H1 (cell line): ENCODE measurements around the gene EFCAB8.

Experiments used
- EGR1 ChIP-seq: IDR thresholded peaks from 2 replicates; pipeline ENCODE4 v1.6.1; 2011; ENCODE audit warnings: low read depth, low read length, borderline replicate concordance
- EP300 ChIP-seq, 2 experiments: IDR thresholded peaks; 1 replicate in 1 of 2; 2 replicates in 1 of 2; pipeline ENCODE4 v1.6.1; 2011 to 2012; ENCODE audit warnings: low read depth in 2 of 2, low read length in 2 of 2, mild to moderate bottlenecking in 2 of 2, borderline replicate concordance in 1 of 2, inconsistent platforms in 1 of 2, moderate library complexity in 1 of 2
- POLR2AphosphoS5 ChIP-seq: IDR thresholded peaks from 2 replicates; pipeline ENCODE4 v1.6.1; 2011; ENCODE audit warnings: low read depth, low read length
- RAD21 ChIP-seq, 2 experiments: IDR thresholded peaks in 1 of 2; conservative IDR thresholded peaks in 1 of 2; 2 replicates each; pipeline ENCODE4 v1.6.1; 2011; ENCODE audit warnings: low read depth in 2 of 2, low read length in 2 of 2, improper control_type of control experiment in 1 of 2, inconsistent platforms in 1 of 2, mild to moderate bottlenecking in 1 of 2, moderate library complexity in 1 of 2
- SP2 ChIP-seq: IDR thresholded peaks from 2 replicates; pipeline ENCODE4 v1.6.1; 2012; ENCODE audit warnings: mild to moderate bottlenecking, low read length, inconsistent platforms
- ZNF274 ChIP-seq: IDR thresholded peaks from 2 replicates; pipeline ENCODE4 v1.7.0; 2012; ENCODE audit warnings: low read length, borderline replicate concordance; ENCODE audit errors: extremely low read depth
- TF ChIP-seq, protein P1 (sequence below), 3 experiments: IDR thresholded peaks; 1 replicate in 2 of 3; 2 replicates in 1 of 3; pipeline versions ENCODE4 v1.5.1 to v1.6.1; 2011; ENCODE audit warnings: low read length in 3 of 3, mild to moderate bottlenecking in 3 of 3, inconsistent platforms in 2 of 3, low read depth in 1 of 3, moderate library complexity in 1 of 3; ENCODE audit not compliant: insufficient read depth in 1 of 3; ENCODE audit errors: control extremely low read depth in 1 of 3

- TF ChIP-seq SP2 (no peak), POLR2AphosphoS5 (no peak), EGR1 (no peak), EP300 (IDR thresholded peaks at IDR 0.05; ENCODE audit: borderline replicate concordance in 1 of 2, low read depth in 2 of 2, low read length in 2 of 2) (no peak), RAD21 (IDR thresholded peaks at IDR 0.05 in 1 of 2, conservative IDR thresholded peaks at IDR 0.05 in 1 of 2; ENCODE audit: low read depth in 2 of 2, low read length in 2 of 2) (no peak), ZNF274 (no peak)
- TF ChIP-seq, protein P1, sequence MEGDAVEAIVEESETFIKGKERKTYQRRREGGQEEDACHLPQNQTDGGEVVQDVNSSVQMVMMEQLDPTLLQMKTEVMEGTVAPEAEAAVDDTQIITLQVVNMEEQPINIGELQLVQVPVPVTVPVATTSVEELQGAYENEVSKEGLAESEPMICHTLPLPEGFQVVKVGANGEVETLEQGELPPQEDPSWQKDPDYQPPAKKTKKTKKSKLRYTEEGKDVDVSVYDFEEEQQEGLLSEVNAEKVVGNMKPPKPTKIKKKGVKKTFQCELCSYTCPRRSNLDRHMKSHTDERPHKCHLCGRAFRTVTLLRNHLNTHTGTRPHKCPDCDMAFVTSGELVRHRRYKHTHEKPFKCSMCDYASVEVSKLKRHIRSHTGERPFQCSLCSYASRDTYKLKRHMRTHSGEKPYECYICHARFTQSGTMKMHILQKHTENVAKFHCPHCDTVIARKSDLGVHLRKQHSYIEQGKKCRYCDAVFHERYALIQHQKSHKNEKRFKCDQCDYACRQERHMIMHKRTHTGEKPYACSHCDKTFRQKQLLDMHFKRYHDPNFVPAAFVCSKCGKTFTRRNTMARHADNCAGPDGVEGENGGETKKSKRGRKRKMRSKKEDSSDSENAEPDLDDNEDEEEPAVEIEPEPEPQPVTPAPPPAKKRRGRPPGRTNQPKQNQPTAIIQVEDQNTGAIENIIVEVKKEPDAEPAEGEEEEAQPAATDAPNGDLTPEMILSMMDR (IDR thresholded peaks at IDR 0.05; ENCODE audit: control extremely low read depth in 1 of 3, insufficient read depth in 1 of 3, low read depth in 1 of 3, low read length in 3 of 3): no peak
These were observed 45.0 kb downstream of the EFCAB8 start for GRCh38 chr20:32903666-32904175.
